ENCODE measurements around the gene SELPLG. TPM values are rescaled to one million over a fixed set of nuclear protein-coding genes. Genes with fewer than 3 reads are reported as not detected.

The SELPLG gene
- total and polyA plus RNA-seq, 2 of the 4 experiments (the other 2 are of a cell fraction): 3.2 to 10.8 TPM

- DNase-seq (peak; percentile 75), ATAC-seq (ENCODE audit: low read depth) (peak; percentile 2; the same call in 1 of the 2 replicates)
- peak overlapping the region; percentile 72; the same call in 1 of the 2 replicates for H3K18ac ChIP-seq (ENCODE audit: low read depth, low read length)
- H3K56ac ChIP-seq (ENCODE audit: extremely low read depth, insufficient read depth, low read length): peak overlapping the region; percentile 31; the same call in 1 of the 2 replicates
- peak overlapping the region; percentile 2; the same call in 1 of the 2 replicates for H2BK120ac ChIP-seq (ENCODE audit: low read depth, low read length)
- H3K36me3 ChIP-seq (ENCODE audit: control insufficient read depth, insufficient read depth, low read length): peaks cover 57% of the 10 kb centered on the region
- 0 out of 2 replicates have a peak overlapping the region, but pooled peaks have one; percentile 0 for H2AK5ac ChIP-seq (ENCODE audit: low read depth, low read length)
- dilution Hi-C loops (cut with HindIII; ENCODE audit: low sequenced_read_pairs, unreplicated experiment) (no loop called here), in situ Hi-C loops (cut with MboI; ENCODE audit: low sequenced_read_pairs) (loop anchor here (10.0 to 25.0 kb wide), 2 partner anchors 286 to 438 kb away; partner anchors contain the start of genes ALKBH2 and UNG), intact Hi-C loops (cut with micrococcal nuclease) (loop anchor here (5.0 kb wide), 1 partner anchor 153 kb away; no protein-coding TSS in a partner anchor)
- peak overlapping the region; percentile 40; the same call in 1 of the 2 replicates for H4K5ac ChIP-seq (ENCODE audit: low read depth, low read length)
- peak overlapping the region; percentile 5; the same call in 1 of the 2 replicates for H3K4ac ChIP-seq (ENCODE audit: low read depth, low read length)
- no peak overlapping the region for H3K9ac ChIP-seq (ENCODE audit: low read depth, low read length)
- peak overlapping the region; percentile 73 for H2BK5ac ChIP-seq (ENCODE audit: low read depth, low read length, poor library complexity, severe bottlenecking)
- peaks cover 32% of the 10 kb centered on the region for H3K4me1 ChIP-seq (ENCODE audit: control insufficient read depth, insufficient read depth, low read length)
- peak overlapping the region; percentile 63; the same call in 1 of the 2 replicates for H3K27ac ChIP-seq (ENCODE audit: insufficient read depth, low read length)
- ChIA-PET POLR2A (ENCODE audit: unreplicated experiment) (interaction anchor here (0.6 kb wide), 1 partner anchor 689 kb away, joined by 14 read pairs; no protein-coding TSS in a partner anchor), CTCF (interaction anchor here (1.0 kb wide), 1 partner anchor 15 kb away, joined by 3 read pairs; no protein-coding TSS in a partner anchor)
- H4K20me1 ChIP-seq (ENCODE audit: insufficient read depth, low read length): peaks cover 59% of the 10 kb centered on the region
- BruUV-seq (replicated peaks): no TSS peak
- H3K9me3 ChIP-seq (ENCODE audit: control insufficient read depth, insufficient read depth, low read length): no peaks in the 10 kb centered on the region
- peaks cover 30% of the 10 kb centered on the region for H3K9me1 ChIP-seq (ENCODE audit: insufficient read depth, low read length)
- no peak overlapping the region for H2AFZ ChIP-seq (replicated peaks; ENCODE audit: low read length, poor library complexity)
- no peaks in the 10 kb centered on the region for H3K27me3 ChIP-seq (ENCODE audit: control insufficient read depth, insufficient read depth, low read length)
- H3K79me1 ChIP-seq (ENCODE audit: low read depth in 1 of 2, low read length in 2 of 2): peaks cover 63 to 76% of the 10 kb centered on the region in 2 experiments
- no peak overlapping the region; a peak in 1 of 4 replicates for H4K8ac ChIP-seq (ENCODE audit: low read depth in 2 of 2, low read length in 2 of 2)
- H3K23ac ChIP-seq (ENCODE audit: low read depth, low read length): peak overlapping the region; percentile 2; the same call in 1 of the 2 replicates
- no CpG with 5 or more reads among the region's 6 CpGs for WGBS, 2 experiments (ENCODE audit: extremely low coverage in 2 of 2, insufficient read length in 1 of 2)
- H4K91ac ChIP-seq (ENCODE audit: insufficient read depth, low read depth, low read length): 0 out of 2 replicates have a peak overlapping the region, but pooled peaks have one; percentile 9
- no peak overlapping the region for H2AK9ac ChIP-seq (replicated peaks; ENCODE audit: low read depth, low read length, poor library complexity)
- H2BK15ac ChIP-seq (ENCODE audit: low read depth, low read length): peak overlapping the region; percentile 37; the same call in 2 of the 3 replicates
- no peak overlapping the region for H3K14ac ChIP-seq (replicated peaks; ENCODE audit: low read depth, low read length)
- no peak overlapping the region for H3K4me3 ChIP-seq (ENCODE audit: insufficient read depth, low read depth, low read length)
- H2BK20ac ChIP-seq (ENCODE audit: low read depth, low read length): peak overlapping the region; percentile 7; the same call in 1 of the 2 replicates
- H3K4me2 ChIP-seq (ENCODE audit: low read depth, low read length): no peak overlapping the region
- no peak for TF ChIP-seq RCOR1 (IDR thresholded peaks at IDR 0.05; ENCODE audit: insufficient replicate concordance, low read length)
- no peak for TF ChIP-seq SMC3 (IDR thresholded peaks at IDR 0.05; ENCODE audit: low read depth, low read length)
- TF ChIP-seq USF2 (IDR thresholded peaks at IDR 0.05; ENCODE audit: low read depth, low read length): no peak
- TF ChIP-seq ELK1 (IDR thresholded peaks at IDR 0.05; ENCODE audit: borderline replicate concordance, low read depth, low read length): no peak
- TF ChIP-seq MAZ (IDR thresholded peaks at IDR 0.05; ENCODE audit: borderline replicate concordance, low read depth, low read length): no peak; the same call in 1 of the 2 replicates
- no peak for TF ChIP-seq MXI1 (IDR thresholded peaks at IDR 0.05; ENCODE audit: borderline replicate concordance, low read depth, low read length)
- TF ChIP-seq BHLHE40 (IDR thresholded peaks at IDR 0.05; ENCODE audit: low read depth, low read length): no peak
- TF ChIP-seq NFE2L2 (IDR thresholded peaks at IDR 0.05; ENCODE audit: low read depth, low read length): no peak
- no peak for TF ChIP-seq CHD1 (IDR thresholded peaks at IDR 0.05; ENCODE audit: low read depth, low read length)
- no peak for TF ChIP-seq RFX5 (IDR thresholded peaks at IDR 0.05; ENCODE audit: low read depth, low read length)
- TF ChIP-seq POLR2A (IDR thresholded peaks at IDR 0.05; ENCODE audit: low read depth, low read length): peak; percentile 27; the same call in 1 of the 2 replicates
- no peak for TF ChIP-seq RAD21 (IDR thresholded peaks at IDR 0.05; ENCODE audit: low read length)
- TF ChIP-seq, protein P1, sequence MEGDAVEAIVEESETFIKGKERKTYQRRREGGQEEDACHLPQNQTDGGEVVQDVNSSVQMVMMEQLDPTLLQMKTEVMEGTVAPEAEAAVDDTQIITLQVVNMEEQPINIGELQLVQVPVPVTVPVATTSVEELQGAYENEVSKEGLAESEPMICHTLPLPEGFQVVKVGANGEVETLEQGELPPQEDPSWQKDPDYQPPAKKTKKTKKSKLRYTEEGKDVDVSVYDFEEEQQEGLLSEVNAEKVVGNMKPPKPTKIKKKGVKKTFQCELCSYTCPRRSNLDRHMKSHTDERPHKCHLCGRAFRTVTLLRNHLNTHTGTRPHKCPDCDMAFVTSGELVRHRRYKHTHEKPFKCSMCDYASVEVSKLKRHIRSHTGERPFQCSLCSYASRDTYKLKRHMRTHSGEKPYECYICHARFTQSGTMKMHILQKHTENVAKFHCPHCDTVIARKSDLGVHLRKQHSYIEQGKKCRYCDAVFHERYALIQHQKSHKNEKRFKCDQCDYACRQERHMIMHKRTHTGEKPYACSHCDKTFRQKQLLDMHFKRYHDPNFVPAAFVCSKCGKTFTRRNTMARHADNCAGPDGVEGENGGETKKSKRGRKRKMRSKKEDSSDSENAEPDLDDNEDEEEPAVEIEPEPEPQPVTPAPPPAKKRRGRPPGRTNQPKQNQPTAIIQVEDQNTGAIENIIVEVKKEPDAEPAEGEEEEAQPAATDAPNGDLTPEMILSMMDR (conservative IDR thresholded peaks at IDR 0.05; ENCODE audit: low read depth, low read length): no peak
- TF ChIP-seq CEBPB (IDR thresholded peaks at IDR 0.05; ENCODE audit: low read depth, low read length): no peak
Measured at GRCh38 chr12:108649126-108649525, 15.4 kb upstream of the SELPLG start.

All from IMR-90 (cell line).